SK-N-SH (cell line): Measurements from ENCODE around the gene RBMS3. TPM values are rescaled to one million over a fixed set of nuclear protein-coding genes. Genes with fewer than 3 reads are reported as not detected.
A peak's percentile ranks its signal among the peaks of the same experiment; 100 is the strongest.

Experiments
- CTCF ChIA-PET: fragments of 300-600, 350-600 bp; formaldehyde crosslinking; extraction: SDS; loops from one replicate; lab custom pipeline; 2021; lab: Yijun Ruan, JAX
- POLR2A ChIA-PET: fragments of 350-600 bp; sonication (Branson Sonifier 250); formaldehyde crosslinking; extraction: SDS; loops from one replicate; lab custom pipeline; 2020; ENCODE audit warnings: antibody characterized with exemption, inconsistent platforms; lab: Yijun Ruan, JAX
- DNase-seq: peaks from one replicate; pipeline ENCODE4 v3.0.0; 2012
- H2AFZ ChIP-seq: fragments of 200-600 bp; sonication (generic); 2 replicates; pipeline ENCODE4 v1.8.1; 2016; ENCODE audit warnings: antibody characterized with exemption, mild to moderate bottlenecking, low read depth
- H3F3A ChIP-seq: fragments of 200-600 bp; sonication (generic); replicated peaks from 2 replicates; pipeline ENCODE3; 2016; ENCODE audit warnings: antibody characterized with exemption, mild to moderate bottlenecking; ENCODE audit not compliant: insufficient read depth
- H3K27ac ChIP-seq, 2 experiments: fragments of 200-500 bp in 1 of 2; fragments of 200-600 bp in 1 of 2; sonication (Bioruptor generic) in 1 of 2; sonication (generic), shearing (Covaris generic) in 1 of 2; 2 replicates each; pipeline versions ENCODE4 v1.5.1 to v1.6.1; 2014 to 2016; ENCODE audit warnings: low read depth in 2 of 2, inconsistent platforms in 1 of 2, low read length in 1 of 2, mild to moderate bottlenecking in 1 of 2, mixed read lengths in 1 of 2
- H3K27me3 ChIP-seq: fragments of 200-600 bp; sonication (generic), shearing (Covaris generic); 2 replicates; pipeline ENCODE4 v1.6.1; 2016; ENCODE audit warnings: mixed run types; ENCODE audit not compliant: insufficient read depth
- H3K36me3 ChIP-seq, 2 experiments: fragments of 200-500 bp in 1 of 2; fragments of 200-600 bp in 1 of 2; sonication (Bioruptor generic) in 1 of 2; sonication (generic) in 1 of 2; replicated peaks in 1 of 2; 2 replicates each; pipeline versions ENCODE3 to v1.5.1; 2014 to 2016; ENCODE audit warnings: low read length in 1 of 2, mild to moderate bottlenecking in 1 of 2; ENCODE audit not compliant: insufficient read depth in 2 of 2, control insufficient read depth in 1 of 2
- H3K4me1 ChIP-seq, 2 experiments: fragments of 200-500 bp in 1 of 2; fragments of 200-600 bp in 1 of 2; sonication (Bioruptor generic) in 1 of 2; sonication (generic), shearing (Covaris generic) in 1 of 2; 2 replicates each; pipeline versions ENCODE4 v1.5.1 to v1.6.1; 2014 to 2016; ENCODE audit warnings: low read depth in 1 of 2, low read length in 1 of 2, mixed run types in 1 of 2; ENCODE audit not compliant: insufficient read depth in 2 of 2, control insufficient read depth in 1 of 2
- H3K4me2 ChIP-seq: fragments of 200-600 bp; sonication (generic), shearing (Covaris generic); 2 replicates; pipeline ENCODE4 v1.6.1; 2017; ENCODE audit warnings: mixed run types
- H3K4me3 ChIP-seq, 2 experiments: fragments of 200-500 bp in 1 of 2; fragments of 200-600 bp in 1 of 2; sonication (Bioruptor generic) in 1 of 2; sonication (generic), shearing (Covaris generic) in 1 of 2; 2 replicates each; pipeline versions ENCODE4 v1.5.1 to v1.8.1; 2014 to 2016; ENCODE audit warnings: low read depth in 2 of 2, inconsistent platforms in 1 of 2, low read length in 1 of 2, mild to moderate bottlenecking in 1 of 2, mixed read lengths in 1 of 2, moderate library complexity in 1 of 2
- H3K79me2 ChIP-seq: fragments of 200-600 bp; sonication (generic); 2 replicates; pipeline ENCODE4 v1.8.1; 2017; ENCODE audit warnings: mild to moderate bottlenecking; ENCODE audit not compliant: insufficient read depth
- H3K9ac ChIP-seq: fragments of 200-600 bp; sonication (generic); 2 replicates; pipeline ENCODE4 v1.6.1; 2017; ENCODE audit warnings: mixed run types
- H3K9me2 ChIP-seq: fragments of 200-600 bp; sonication (generic); 2 replicates; pipeline ENCODE4 v1.6.1; 2017; ENCODE audit warnings: mixed run types
- H3K9me3 ChIP-seq: fragments of 200-600 bp; sonication (generic); 2 replicates; pipeline ENCODE4 v1.6.1; 2017; ENCODE audit warnings: mixed run types, mild to moderate bottlenecking, moderate library complexity
- H4K20me1 ChIP-seq: fragments of 200-600 bp; sonication (generic); 2 replicates; pipeline ENCODE4 v1.6.1; 2017; ENCODE audit warnings: mild to moderate bottlenecking, mixed run types; ENCODE audit not compliant: insufficient read depth
- ELF1 ChIP-seq: IDR thresholded peaks from 2 replicates; pipeline ENCODE4 v1.4.0; 2012
- EZH2phosphoT487 ChIP-seq: fragments of 200-600 bp; sonication (generic); IDR thresholded peaks from 2 replicates; pipeline ENCODE4 v1.6.1; 2017; ENCODE audit warnings: low read depth, mixed run types, mild to moderate bottlenecking, antibody characterized with exemption, moderate library complexity, borderline replicate concordance
- FOSL2 ChIP-seq: IDR thresholded peaks from 2 replicates; pipeline ENCODE4 v1.4.0; 2012; ENCODE audit warnings: low read depth, mild to moderate bottlenecking, moderate library complexity, borderline replicate concordance
- FOXJ3 ChIP-seq: sonication (generic); formaldehyde crosslinking; IDR thresholded peaks from 2 replicates; pipeline ENCODE4 v1.5.1; 2020; ENCODE audit warnings: mild to moderate bottlenecking, missing genetic modification reagents
- FOXM1 ChIP-seq: IDR thresholded peaks from 2 replicates; pipeline ENCODE4 v1.4.0; 2012; ENCODE audit warnings: low read depth, mild to moderate bottlenecking
- JUND ChIP-seq: IDR thresholded peaks from 2 replicates; pipeline ENCODE4 v1.4.0; 2012
- NFIC ChIP-seq: IDR thresholded peaks from 2 replicates; pipeline ENCODE4 v1.4.0; 2012; ENCODE audit warnings: borderline replicate concordance
- NRF1 ChIP-seq: IDR thresholded peaks from 2 replicates; pipeline ENCODE4 v1.6.1; 2012; ENCODE audit warnings: low read depth, mild to moderate bottlenecking, low read length
- POLR2AphosphoS5 ChIP-seq: IDR thresholded peaks from 2 replicates; pipeline ENCODE4 v1.6.1; 2012; ENCODE audit warnings: low read depth, low read length
- RAD21 ChIP-seq: IDR thresholded peaks from 2 replicates; pipeline ENCODE4 v1.6.1; 2012; ENCODE audit warnings: mild to moderate bottlenecking, low read length
- RCOR1 ChIP-seq: fragments of 150-350 bp; IDR thresholded peaks from 2 replicates; pipeline ENCODE4 v1.6.1; 2017; ENCODE audit warnings: antibody characterized with exemption, low read length
- RFX5 ChIP-seq: IDR thresholded peaks from 2 replicates; pipeline ENCODE4 v1.6.1; 2012; ENCODE audit warnings: mild to moderate bottlenecking, improper control_type of control experiment, low read length
- SMC3 ChIP-seq: IDR thresholded peaks from 2 replicates; pipeline ENCODE4 v1.6.1; 2012; ENCODE audit warnings: low read depth, low read length, improper control_type of control experiment
- TAF1 ChIP-seq: IDR thresholded peaks from 2 replicates; pipeline ENCODE4 v1.6.1; 2012; ENCODE audit warnings: low read depth, mild to moderate bottlenecking, low read length, moderate library complexity, borderline replicate concordance
- YY1 ChIP-seq: IDR thresholded peaks from 2 replicates; pipeline ENCODE4 v1.4.0; 2012; ENCODE audit warnings: low read depth, mild to moderate bottlenecking
- WGBS: methylation state at CpG from one replicate; pipeline ENCODE4 v1.1.6; 2017; ENCODE audit warnings: low lambda C conversion rate; 5-methylcytosine and 5-hydroxymethylcytosine counted together
- polyA plus RNA-seq, 3 experiments: library from polyadenylated mRNA; depleted of rRNA; stranded (reverse); fragments of >200 nt; gene quantifications; 2 replicates each; pipeline ENCODE4 v1.2.3, GENCODE V29; 2012
- TF ChIP-seq, protein P1 (sequence below): fragments of 200-600 bp; sonication (generic); IDR thresholded peaks from 2 replicates; pipeline ENCODE4 v1.6.1; 2017; ENCODE audit warnings: antibody characterized with exemption, mild to moderate bottlenecking, moderate library complexity
- TF ChIP-seq, protein P2 (sequence below): IDR thresholded peaks from 2 replicates; pipeline ENCODE4 v1.4.0; 2012; ENCODE audit warnings: low read depth, borderline replicate concordance
- TF ChIP-seq, protein P3 (sequence below): IDR thresholded peaks from 2 replicates; pipeline ENCODE4 v1.6.1; 2012; ENCODE audit warnings: mild to moderate bottlenecking, low read depth, low read length, moderate library complexity
- TF ChIP-seq, protein P4 (sequence below): IDR thresholded peaks from 2 replicates; pipeline ENCODE4 v1.4.0; 2012; ENCODE audit warnings: low read depth, borderline replicate concordance
- TF ChIP-seq, protein P5 (sequence below): fragments of 150-350 bp; IDR thresholded peaks from 2 replicates; pipeline ENCODE4 v1.6.1; 2016; ENCODE audit warnings: mild to moderate bottlenecking, low read depth, low read length

The RBMS3 gene
- polyA plus RNA-seq, 1 of the 3 experiments (the other 2 are of a cell fraction), result 8.2 TPM

DNA sequence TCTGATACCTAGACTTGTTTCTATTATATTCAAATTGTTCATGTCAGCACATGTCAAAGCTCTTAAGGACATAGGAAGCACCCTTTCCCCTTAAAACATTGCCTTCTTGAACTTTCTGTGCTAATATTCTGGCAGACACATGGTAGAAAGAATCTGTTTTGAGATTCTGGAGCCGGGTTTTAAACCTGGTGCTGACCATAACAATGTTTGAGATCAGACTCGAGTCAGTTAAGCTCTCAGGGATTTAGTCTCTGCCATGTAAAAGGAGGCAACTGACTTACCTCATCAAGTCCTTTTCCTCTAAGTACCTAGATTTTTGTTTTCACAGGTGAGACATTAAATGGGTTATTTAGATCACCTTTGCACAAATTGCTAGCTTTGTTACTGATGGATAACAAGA lies 38.9 kb downstream of the RBMS3 start (continued):
- TF ChIP-seq RAD21, result no peak
- TF ChIP-seq NRF1, result no peak
- TF ChIP-seq FOXM1, result no peak
- no peak for TF ChIP-seq RFX5
- TF ChIP-seq FOSL2, result no peak
- TF ChIP-seq, all 33 proteins: peak for 0

DNA sequence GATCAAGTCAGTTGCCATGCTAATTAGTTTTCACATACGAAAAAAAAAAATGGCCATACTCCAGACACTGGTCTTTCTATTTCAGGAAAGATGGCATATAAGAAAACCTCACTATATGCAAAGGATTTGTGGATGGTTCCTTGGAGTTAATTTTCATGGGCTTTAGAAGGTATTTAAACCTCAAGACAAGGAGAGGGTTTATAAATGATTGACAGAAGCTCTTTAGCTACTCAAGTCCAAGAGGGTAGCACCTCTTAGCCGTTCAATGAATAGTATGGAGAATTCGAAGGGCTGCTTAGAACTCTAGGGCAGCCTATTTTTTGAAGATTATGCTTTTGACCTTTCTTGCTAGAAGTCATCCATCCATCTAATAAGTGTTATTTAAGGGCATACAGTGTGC lies 41.7 kb downstream of the RBMS3 start:
- Histone ChIP-seq H3K27ac (peak overlapping the region; percentile 76 to 94; a peak in 3 of 4 replicates), H3K9me3 (no peaks in the 10 kb centered on the region), H3K4me3 (no peak overlapping the region), H3K27me3 (no peaks in the 10 kb centered on the region), H4K20me1 (no peaks in the 10 kb centered on the region), H3K4me2 (no peak overlapping the region), H3K9me2 (no peaks in the 10 kb centered on the region), H3K36me3 (peaks cover 7 to 18% of the 10 kb centered on the region in 2 experiments), H3F3A (peaks cover 14% of the 10 kb centered on the region), H3K4me1 (peaks cover 21 to 39% of the 10 kb centered on the region in 2 experiments; a peak in 3 of 4 replicates), H3K79me2 (peaks cover 93% of the 10 kb centered on the region), H3K9ac (no peak overlapping the region), H2AFZ (no peak overlapping the region)
- no peak for DNase-seq
- ChIA-PET CTCF (no interaction called here), POLR2A (interaction anchor here (0.7 kb wide), 1 partner anchor 13 kb away, joined by 3 read pairs; no protein-coding TSS in a partner anchor)
- TF ChIP-seq JUND, result no peak
- no peak for TF ChIP-seq NRF1
- TF ChIP-seq, protein P1, sequence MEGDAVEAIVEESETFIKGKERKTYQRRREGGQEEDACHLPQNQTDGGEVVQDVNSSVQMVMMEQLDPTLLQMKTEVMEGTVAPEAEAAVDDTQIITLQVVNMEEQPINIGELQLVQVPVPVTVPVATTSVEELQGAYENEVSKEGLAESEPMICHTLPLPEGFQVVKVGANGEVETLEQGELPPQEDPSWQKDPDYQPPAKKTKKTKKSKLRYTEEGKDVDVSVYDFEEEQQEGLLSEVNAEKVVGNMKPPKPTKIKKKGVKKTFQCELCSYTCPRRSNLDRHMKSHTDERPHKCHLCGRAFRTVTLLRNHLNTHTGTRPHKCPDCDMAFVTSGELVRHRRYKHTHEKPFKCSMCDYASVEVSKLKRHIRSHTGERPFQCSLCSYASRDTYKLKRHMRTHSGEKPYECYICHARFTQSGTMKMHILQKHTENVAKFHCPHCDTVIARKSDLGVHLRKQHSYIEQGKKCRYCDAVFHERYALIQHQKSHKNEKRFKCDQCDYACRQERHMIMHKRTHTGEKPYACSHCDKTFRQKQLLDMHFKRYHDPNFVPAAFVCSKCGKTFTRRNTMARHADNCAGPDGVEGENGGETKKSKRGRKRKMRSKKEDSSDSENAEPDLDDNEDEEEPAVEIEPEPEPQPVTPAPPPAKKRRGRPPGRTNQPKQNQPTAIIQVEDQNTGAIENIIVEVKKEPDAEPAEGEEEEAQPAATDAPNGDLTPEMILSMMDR, result no peak
- TF ChIP-seq TAF1, result no peak
- TF ChIP-seq POLR2AphosphoS5, result no peak
- TF ChIP-seq RFX5, result no peak
- TF ChIP-seq, protein P2, sequence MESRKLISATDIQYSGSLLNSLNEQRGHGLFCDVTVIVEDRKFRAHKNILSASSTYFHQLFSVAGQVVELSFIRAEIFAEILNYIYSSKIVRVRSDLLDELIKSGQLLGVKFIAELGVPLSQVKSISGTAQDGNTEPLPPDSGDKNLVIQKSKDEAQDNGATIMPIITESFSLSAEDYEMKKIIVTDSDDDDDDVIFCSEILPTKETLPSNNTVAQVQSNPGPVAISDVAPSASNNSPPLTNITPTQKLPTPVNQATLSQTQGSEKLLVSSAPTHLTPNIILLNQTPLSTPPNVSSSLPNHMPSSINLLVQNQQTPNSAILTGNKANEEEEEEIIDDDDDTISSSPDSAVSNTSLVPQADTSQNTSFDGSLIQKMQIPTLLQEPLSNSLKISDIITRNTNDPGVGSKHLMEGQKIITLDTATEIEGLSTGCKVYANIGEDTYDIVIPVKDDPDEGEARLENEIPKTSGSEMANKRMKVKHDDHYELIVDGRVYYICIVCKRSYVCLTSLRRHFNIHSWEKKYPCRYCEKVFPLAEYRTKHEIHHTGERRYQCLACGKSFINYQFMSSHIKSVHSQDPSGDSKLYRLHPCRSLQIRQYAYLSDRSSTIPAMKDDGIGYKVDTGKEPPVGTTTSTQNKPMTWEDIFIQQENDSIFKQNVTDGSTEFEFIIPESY, result no peak
- no peak for TF ChIP-seq RAD21
- no peak for TF ChIP-seq RCOR1
- TF ChIP-seq SMC3, result no peak
- TF ChIP-seq, protein P3, sequence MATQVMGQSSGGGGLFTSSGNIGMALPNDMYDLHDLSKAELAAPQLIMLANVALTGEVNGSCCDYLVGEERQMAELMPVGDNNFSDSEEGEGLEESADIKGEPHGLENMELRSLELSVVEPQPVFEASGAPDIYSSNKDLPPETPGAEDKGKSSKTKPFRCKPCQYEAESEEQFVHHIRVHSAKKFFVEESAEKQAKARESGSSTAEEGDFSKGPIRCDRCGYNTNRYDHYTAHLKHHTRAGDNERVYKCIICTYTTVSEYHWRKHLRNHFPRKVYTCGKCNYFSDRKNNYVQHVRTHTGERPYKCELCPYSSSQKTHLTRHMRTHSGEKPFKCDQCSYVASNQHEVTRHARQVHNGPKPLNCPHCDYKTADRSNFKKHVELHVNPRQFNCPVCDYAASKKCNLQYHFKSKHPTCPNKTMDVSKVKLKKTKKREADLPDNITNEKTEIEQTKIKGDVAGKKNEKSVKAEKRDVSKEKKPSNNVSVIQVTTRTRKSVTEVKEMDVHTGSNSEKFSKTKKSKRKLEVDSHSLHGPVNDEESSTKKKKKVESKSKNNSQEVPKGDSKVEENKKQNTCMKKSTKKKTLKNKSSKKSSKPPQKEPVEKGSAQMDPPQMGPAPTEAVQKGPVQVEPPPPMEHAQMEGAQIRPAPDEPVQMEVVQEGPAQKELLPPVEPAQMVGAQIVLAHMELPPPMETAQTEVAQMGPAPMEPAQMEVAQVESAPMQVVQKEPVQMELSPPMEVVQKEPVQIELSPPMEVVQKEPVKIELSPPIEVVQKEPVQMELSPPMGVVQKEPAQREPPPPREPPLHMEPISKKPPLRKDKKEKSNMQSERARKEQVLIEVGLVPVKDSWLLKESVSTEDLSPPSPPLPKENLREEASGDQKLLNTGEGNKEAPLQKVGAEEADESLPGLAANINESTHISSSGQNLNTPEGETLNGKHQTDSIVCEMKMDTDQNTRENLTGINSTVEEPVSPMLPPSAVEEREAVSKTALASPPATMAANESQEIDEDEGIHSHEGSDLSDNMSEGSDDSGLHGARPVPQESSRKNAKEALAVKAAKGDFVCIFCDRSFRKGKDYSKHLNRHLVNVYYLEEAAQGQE, result no peak
- TF ChIP-seq YY1, result no peak
- TF ChIP-seq, protein P4, sequence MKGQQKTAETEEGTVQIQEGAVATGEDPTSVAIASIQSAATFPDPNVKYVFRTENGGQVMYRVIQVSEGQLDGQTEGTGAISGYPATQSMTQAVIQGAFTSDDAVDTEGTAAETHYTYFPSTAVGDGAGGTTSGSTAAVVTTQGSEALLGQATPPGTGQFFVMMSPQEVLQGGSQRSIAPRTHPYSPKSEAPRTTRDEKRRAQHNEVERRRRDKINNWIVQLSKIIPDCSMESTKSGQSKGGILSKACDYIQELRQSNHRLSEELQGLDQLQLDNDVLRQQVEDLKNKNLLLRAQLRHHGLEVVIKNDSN, result no peak
- no peak for TF ChIP-seq FOXJ3 (CRISPR knock-in tag)
- no peak for TF ChIP-seq NFIC
- TF ChIP-seq, protein P5, sequence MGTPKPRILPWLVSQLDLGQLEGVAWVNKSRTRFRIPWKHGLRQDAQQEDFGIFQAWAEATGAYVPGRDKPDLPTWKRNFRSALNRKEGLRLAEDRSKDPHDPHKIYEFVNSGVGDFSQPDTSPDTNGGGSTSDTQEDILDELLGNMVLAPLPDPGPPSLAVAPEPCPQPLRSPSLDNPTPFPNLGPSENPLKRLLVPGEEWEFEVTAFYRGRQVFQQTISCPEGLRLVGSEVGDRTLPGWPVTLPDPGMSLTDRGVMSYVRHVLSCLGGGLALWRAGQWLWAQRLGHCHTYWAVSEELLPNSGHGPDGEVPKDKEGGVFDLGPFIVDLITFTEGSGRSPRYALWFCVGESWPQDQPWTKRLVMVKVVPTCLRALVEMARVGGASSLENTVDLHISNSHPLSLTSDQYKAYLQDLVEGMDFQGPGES, result no peak
- TF ChIP-seq ELF1, result no peak
- no peak for TF ChIP-seq EZH2phosphoT487
- WGBS, result 79% methylated on average over 3 of the region's 3 CpGs
